DOHH2 (cell line): ENCODE results near the gene SLC15A4.
"Not testable (repeated sequence)": the region's sequence is repeated elsewhere in the genome, so short reads cannot be mapped to it uniquely, and the experiment has no call there.

Experiments used
- H3F3A ChIP-seq: fragments of 200-600 bp; sonication (generic), shearing (Covaris generic); 2 replicates; pipeline ENCODE4 v1.6.0; 2016; ENCODE audit warnings: antibody characterized with exemption, mild to moderate bottlenecking; ENCODE audit not compliant: control insufficient read depth, insufficient read depth
- H3K27ac ChIP-seq: fragments of 200-600 bp; sonication (generic); 2 replicates; pipeline ENCODE4 v1.5.1; 2014; ENCODE audit warnings: low read depth, mild to moderate bottlenecking, low read length, moderate library complexity
- H3K27me3 ChIP-seq: fragments of 200-600 bp; sonication (generic); 2 replicates; pipeline ENCODE4 v1.6.1; 2014; ENCODE audit warnings: mild to moderate bottlenecking, low read length, mixed read lengths; ENCODE audit not compliant: control insufficient read depth
- H3K36me3 ChIP-seq: fragments of 200-600 bp; sonication (generic); 2 replicates; pipeline ENCODE4 v1.6.1; 2014; ENCODE audit warnings: mild to moderate bottlenecking, low read length, moderate library complexity, mixed read lengths; ENCODE audit not compliant: control insufficient read depth
- H3K4me1 ChIP-seq: fragments of 200-600 bp; sonication (generic); 2 replicates; pipeline ENCODE4 v1.6.1; 2014; ENCODE audit warnings: mild to moderate bottlenecking, low read length, mixed read lengths; ENCODE audit not compliant: control insufficient read depth
- H3K4me2 ChIP-seq: fragments of 200-600 bp; sonication (generic); 2 replicates; pipeline ENCODE4 v1.6.0; 2014; ENCODE audit warnings: mild to moderate bottlenecking, low read length, moderate library complexity
- H3K4me3 ChIP-seq: fragments of 200-600 bp; sonication (generic); 2 replicates; pipeline ENCODE4 v1.5.1; 2014; ENCODE audit warnings: mild to moderate bottlenecking, low read length, mixed read lengths
- H3K79me2 ChIP-seq: fragments of 200-600 bp; sonication (generic); 2 replicates; pipeline ENCODE4 v1.6.1; 2014; ENCODE audit warnings: mild to moderate bottlenecking, low read length, mixed read lengths; ENCODE audit not compliant: control insufficient read depth
- H3K9me2 ChIP-seq: fragments of 200-600 bp; sonication (generic); replicated peaks from 2 replicates; pipeline ENCODE4 v1.6.1; 2014; ENCODE audit warnings: mild to moderate bottlenecking, low read length, mixed read lengths; ENCODE audit not compliant: control insufficient read depth
- H3K9me3 ChIP-seq: fragments of 200-600 bp; sonication (generic); 2 replicates; pipeline ENCODE4 v1.6.1; 2014; ENCODE audit warnings: antibody characterized with exemption, low read length, mixed read lengths; ENCODE audit not compliant: control insufficient read depth, insufficient read depth
- H4K20me1 ChIP-seq: fragments of 200-600 bp; sonication (generic); 2 replicates; pipeline ENCODE4 v1.6.0; 2014; ENCODE audit warnings: low read depth, mild to moderate bottlenecking, antibody characterized with exemption, low read length, moderate library complexity; ENCODE audit not compliant: control insufficient read depth, insufficient read depth
- CTCF ChIP-seq: fragments of 200-600 bp; sonication (generic); IDR thresholded peaks from one replicate; pipeline ENCODE4 v1.5.1; 2014; ENCODE audit warnings: antibody characterized with exemption, mild to moderate bottlenecking, low read depth, low read length; ENCODE audit not compliant: poor library complexity, severe bottlenecking
- EZH2phosphoT487 ChIP-seq: fragments of 200-600 bp; sonication (generic); IDR thresholded peaks from 2 replicates; pipeline ENCODE4 v1.6.1; 2017; ENCODE audit warnings: borderline replicate concordance, mild to moderate bottlenecking, antibody characterized with exemption, low read length, moderate library complexity, mixed read lengths

Gene SLC15A4

GRCh38 chr12:128852885-128853599, 29.3 kb upstream of the SLC15A4 start, which contains the start of gene GLT1D1:
TSS of gene GLT1D1 (plus strand) at chr12:128853478. CDS start at chr12:128853582, 104 bp downstream.
- Histone ChIP-seq H3K4me1 (no peaks in the 10 kb centered on the region), H3K4me2 (no peak within 1 kb of the TSS), H3F3A (no peaks in the 10 kb centered on the region), H3K27ac (no peak within 1 kb of the TSS), H3K79me2 (no peaks in the 10 kb centered on the region), H3K27me3 (peaks cover 53% of the 10 kb centered on the region), H3K9me2 (no peaks in the 10 kb centered on the region), H4K20me1 (0 out of 2 replicates have a peak, but pooled peaks cover 3% of the 10 kb centered on the region), H3K36me3 (no peaks in the 10 kb centered on the region), H3K9me3 (no peaks in the 10 kb centered on the region), H3K4me3 (no peak within 1 kb of the TSS)
- TF ChIP-seq EZH2phosphoT487 = no peak
- no peak for TF ChIP-seq CTCF

- H3K27me3 ChIP-seq = peaks cover 49% of the 10 kb centered on the region
These were observed 28.4 kb upstream of the SLC15A4 start for GRCh38 chr12:128852026-128852698.

GRCh38 chr12:128851429-128851828, 27.7 kb upstream of the SLC15A4 start:
- H3K9me2 ChIP-seq, H3K4me1 ChIP-seq, H3K27ac ChIP-seq, H3K79me2 ChIP-seq, H4K20me1 ChIP-seq, H3K4me2 ChIP-seq, H3K9me3 ChIP-seq, H3K36me3 ChIP-seq, H3K4me3 ChIP-seq, H3F3A ChIP-seq: not testable (repeated sequence)
- H3K27me3 ChIP-seq = peaks cover 44% of the 10 kb centered on the region

More at GRCh38 chr12:128852026-128852698, 28.4 kb upstream of the SLC15A4 start:
- no peak for TF ChIP-seq EZH2phosphoT487
- no peak for TF ChIP-seq CTCF
- Histone ChIP-seq H3K4me2 (no peak overlapping the region), H3K9me3 (no peaks in the 10 kb centered on the region), H3K27ac (no peak overlapping the region), H3K79me2 (no peaks in the 10 kb centered on the region), H3K9me2 (no peaks in the 10 kb centered on the region), H3K4me1 (no peaks in the 10 kb centered on the region), H3K36me3 (no peaks in the 10 kb centered on the region), H3F3A (no peaks in the 10 kb centered on the region), H4K20me1 (0 out of 2 replicates have a peak, but pooled peaks cover 3% of the 10 kb centered on the region), H3K4me3 (no peak overlapping the region)

- no peak overlapping the region for H3K27ac ChIP-seq
- no peaks in the 10 kb centered on the region for H3K36me3 ChIP-seq
- TF ChIP-seq CTCF (no peak), EZH2phosphoT487 (no peak)
- H3K9me2 ChIP-seq = no peaks in the 10 kb centered on the region
- H3K9me3 ChIP-seq = no peaks in the 10 kb centered on the region
- peaks cover 38% of the 10 kb centered on the region for H3K27me3 ChIP-seq
- H4K20me1 ChIP-seq = 0 out of 2 replicates have a peak, but pooled peaks cover 3% of the 10 kb centered on the region
- H3F3A ChIP-seq = no peaks in the 10 kb centered on the region
- H3K4me1 ChIP-seq = no peaks in the 10 kb centered on the region
- H3K79me2 ChIP-seq = no peaks in the 10 kb centered on the region
- no peak overlapping the region for H3K4me2 ChIP-seq
- no peak overlapping the region for H3K4me3 ChIP-seq
These were observed 26.6 kb upstream of the SLC15A4 start for GRCh38 chr12:128850400-128850799.

- H3K79me2 ChIP-seq, H3K27ac ChIP-seq, H3F3A ChIP-seq, H3K36me3 ChIP-seq, H3K4me3 ChIP-seq, H3K4me1 ChIP-seq, H3K9me3 ChIP-seq, H3K9me2 ChIP-seq, H4K20me1 ChIP-seq, H3K4me2 ChIP-seq: not testable (repeated sequence)
- peaks cover 32% of the 10 kb centered on the region for H3K27me3 ChIP-seq
These were observed 26.0 kb upstream of the SLC15A4 start for GRCh38 chr12:128849806-128850205.
